GM12801 (cell line): ENCODE results near the gene CNOT1.

Experiments
- TF ChIP-seq, protein P1 (sequence below): IDR thresholded peaks from one replicate; pipeline ENCODE4 v1.5.1; 2011; ENCODE audit warnings: control low read depth; ENCODE audit not compliant: insufficient read length; ENCODE audit errors: extremely low read depth

Gene CNOT1

DNA sequence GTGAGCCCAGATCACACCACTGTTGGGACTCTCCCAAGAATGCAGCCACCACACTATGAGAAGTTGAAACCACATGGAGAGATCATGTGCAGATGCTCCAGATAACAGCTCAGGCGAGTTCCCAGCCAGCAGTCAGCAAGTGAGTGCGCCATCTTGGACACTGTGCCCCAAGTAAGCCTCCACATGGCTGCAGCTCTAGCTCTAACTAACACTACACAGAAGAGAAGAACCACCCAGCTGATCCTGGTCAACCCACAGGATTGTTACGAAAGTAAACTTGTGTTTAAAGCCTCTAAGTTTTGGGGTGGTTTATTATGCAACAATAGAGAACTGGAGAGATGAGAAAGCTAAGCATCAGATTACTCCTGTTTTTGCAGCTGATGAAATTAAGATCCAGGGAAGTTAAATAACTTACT lies 29.2 kb upstream of the CNOT1 start:
- TF ChIP-seq, protein P1, sequence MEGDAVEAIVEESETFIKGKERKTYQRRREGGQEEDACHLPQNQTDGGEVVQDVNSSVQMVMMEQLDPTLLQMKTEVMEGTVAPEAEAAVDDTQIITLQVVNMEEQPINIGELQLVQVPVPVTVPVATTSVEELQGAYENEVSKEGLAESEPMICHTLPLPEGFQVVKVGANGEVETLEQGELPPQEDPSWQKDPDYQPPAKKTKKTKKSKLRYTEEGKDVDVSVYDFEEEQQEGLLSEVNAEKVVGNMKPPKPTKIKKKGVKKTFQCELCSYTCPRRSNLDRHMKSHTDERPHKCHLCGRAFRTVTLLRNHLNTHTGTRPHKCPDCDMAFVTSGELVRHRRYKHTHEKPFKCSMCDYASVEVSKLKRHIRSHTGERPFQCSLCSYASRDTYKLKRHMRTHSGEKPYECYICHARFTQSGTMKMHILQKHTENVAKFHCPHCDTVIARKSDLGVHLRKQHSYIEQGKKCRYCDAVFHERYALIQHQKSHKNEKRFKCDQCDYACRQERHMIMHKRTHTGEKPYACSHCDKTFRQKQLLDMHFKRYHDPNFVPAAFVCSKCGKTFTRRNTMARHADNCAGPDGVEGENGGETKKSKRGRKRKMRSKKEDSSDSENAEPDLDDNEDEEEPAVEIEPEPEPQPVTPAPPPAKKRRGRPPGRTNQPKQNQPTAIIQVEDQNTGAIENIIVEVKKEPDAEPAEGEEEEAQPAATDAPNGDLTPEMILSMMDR: no peak

DNA sequence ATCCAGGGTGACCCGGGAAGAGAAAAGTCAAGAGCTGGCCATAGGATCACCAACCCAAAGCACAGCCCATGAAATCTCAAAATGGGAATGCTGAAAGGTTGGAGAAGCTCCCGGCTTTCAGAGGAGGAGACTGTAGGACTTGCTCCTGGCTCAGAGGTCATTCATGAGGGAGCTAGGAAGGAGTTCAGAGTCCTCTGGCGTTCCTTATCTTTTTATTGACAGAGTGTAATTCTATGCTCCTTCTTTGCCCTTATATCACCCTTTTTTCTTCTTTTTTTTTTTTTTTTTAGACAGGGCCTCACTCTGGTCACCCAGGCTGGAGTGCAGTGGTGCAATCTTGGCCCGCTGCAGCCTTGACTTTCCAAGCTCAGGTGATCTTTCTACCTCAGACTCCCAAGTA lies 27.3 kb upstream of the CNOT1 start:
- TF ChIP-seq, protein P1: no peak

DNA sequence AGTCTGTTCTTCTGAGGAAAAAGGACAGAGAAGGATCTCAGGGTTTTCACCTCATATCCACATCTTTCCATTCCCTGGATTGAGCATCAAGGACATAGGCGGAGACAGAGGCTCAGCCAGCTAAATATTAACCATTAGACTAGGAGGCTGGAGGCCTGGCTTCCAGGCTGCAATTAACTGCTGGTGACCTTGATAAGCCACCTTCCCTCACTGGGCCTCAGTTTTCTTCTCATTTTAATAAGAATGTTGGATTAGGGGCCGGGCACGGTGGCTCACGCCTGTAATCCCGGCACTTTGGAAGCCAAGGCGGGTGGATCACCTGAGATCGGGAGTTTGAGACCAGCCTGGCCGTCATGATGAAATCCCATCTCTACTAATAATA lies 25.6 kb upstream of the CNOT1 start:
- TF ChIP-seq, protein P1: no peak

DNA sequence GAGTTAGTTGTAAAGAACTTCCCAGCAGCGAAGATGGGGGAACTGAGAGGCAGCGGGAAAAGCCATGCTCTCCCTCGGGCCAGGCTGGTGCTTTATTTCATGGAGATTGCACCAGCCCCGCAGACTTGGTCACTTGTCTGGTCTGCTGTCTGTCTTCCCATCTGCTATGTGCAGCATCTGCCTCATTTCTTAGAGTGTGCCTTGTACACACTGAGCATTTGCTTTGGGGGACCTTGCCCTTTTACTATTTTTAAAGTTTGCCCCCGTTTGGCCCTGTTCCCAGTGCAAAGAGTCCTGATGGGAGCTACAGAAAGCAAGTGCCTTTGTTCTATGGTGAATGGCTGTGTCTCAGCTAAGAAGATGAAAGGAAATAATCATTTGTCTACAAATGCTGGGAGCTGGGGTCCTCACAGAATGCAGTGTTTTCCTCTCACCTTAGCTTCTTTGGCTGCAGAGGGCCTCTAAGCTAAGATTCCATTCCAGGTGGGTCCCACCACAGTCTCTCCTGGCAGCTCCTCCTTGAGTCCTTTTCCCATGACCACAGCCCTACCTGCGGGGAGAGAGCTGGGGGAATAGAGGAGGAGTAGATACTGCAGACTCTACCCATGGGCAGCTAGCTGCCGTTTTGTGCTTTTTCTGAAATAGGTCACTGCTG lies 25.1 kb upstream of the CNOT1 start:
- TF ChIP-seq, protein P1: no peak

DNA sequence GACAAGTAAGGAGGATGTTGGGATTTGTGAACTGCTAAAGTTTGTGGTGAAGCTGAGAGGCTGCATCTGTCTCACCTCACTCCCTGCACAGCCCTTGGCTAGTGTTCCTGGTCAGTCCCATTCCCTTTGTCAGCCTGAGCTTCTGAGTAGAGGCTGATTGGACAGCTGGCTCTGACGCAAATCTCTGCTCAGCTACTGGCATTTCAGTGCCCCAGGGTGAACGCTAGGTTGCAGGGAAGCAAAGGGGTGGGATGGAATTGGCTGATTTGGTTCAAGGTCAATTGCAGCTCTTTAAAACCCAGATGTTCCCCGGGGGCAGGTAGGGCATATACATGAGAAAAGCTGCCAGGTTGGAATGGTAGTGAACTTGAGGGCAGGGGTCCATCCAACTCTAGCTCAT lies 23.1 kb upstream of the CNOT1 start:
- TF ChIP-seq, protein P1: no peak

DNA sequence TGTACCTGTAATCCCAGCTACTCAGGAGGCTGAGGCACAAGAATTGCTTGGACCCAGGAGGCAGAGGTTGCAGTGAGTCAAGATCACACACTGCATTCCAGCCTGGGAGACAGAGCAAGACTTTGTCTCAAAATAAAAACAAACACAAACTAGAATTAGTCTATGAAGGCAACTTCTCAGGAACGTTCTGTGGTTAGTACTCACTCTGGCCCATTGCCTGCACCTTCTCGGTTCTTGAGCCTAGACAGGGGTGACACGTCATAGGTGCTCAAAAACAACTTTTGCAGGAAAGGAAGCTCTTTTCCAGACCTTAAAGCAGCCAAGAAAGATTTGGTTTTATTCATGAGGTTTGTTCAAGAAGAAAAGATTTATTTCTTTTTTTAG lies 22.3 kb upstream of the CNOT1 start:
- TF ChIP-seq, protein P1: no peak

DNA sequence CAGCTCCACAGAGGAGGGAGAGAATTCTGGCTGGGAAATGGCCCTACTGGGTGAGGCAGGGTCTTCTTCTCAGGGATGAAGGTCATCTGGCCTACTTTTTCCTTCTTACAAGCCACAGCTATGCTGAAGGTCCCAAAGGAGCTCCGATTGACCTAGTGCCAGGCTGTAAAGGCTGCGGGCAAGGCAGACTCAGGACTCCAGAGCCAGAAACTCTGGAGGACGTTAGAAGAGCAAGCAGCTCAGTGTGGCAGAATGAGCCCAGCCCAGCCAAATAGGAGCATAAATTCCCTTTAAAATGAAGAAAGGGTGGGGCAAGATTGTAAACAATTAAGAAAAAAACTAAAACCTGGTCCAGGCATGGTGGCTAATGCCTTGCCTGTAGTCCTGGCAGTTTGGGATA lies 20.1 kb upstream of the CNOT1 start:
- TF ChIP-seq, protein P1: no peak
